Loucy (cell line): Measurements from ENCODE around the gene PSMD2.

Experiments
- H2AFZ ChIP-seq: fragments of 200-600 bp; sonication (generic); 2 replicates; pipeline ENCODE4 v1.6.0; 2016; ENCODE audit warnings: antibody characterized with exemption, mild to moderate bottlenecking, low read length, moderate library complexity
- H3F3A ChIP-seq: fragments of 200-600 bp; 2 replicates; pipeline ENCODE4 v1.6.0; 2016; ENCODE audit warnings: antibody characterized with exemption, low read depth, mild to moderate bottlenecking
- H3K27me3 ChIP-seq: fragments of 200-600 bp; sonication (generic); 2 replicates; pipeline ENCODE4 v1.6.1; 2014; ENCODE audit warnings: low read length, mild to moderate bottlenecking; ENCODE audit not compliant: insufficient read depth, poor library complexity, severe bottlenecking
- H3K36me3 ChIP-seq: fragments of 200-600 bp; sonication (generic); 2 replicates; pipeline ENCODE4 v1.6.1; 2016; ENCODE audit warnings: low read length; ENCODE audit not compliant: insufficient read depth
- H3K4me1 ChIP-seq: fragments of 200-600 bp; sonication (generic); 2 replicates; pipeline ENCODE4 v1.5.1; 2014; ENCODE audit warnings: low read length, mild to moderate bottlenecking; ENCODE audit not compliant: insufficient read depth, poor library complexity, severe bottlenecking
- H3K4me2 ChIP-seq: fragments of 200-600 bp; sonication (generic); 2 replicates; pipeline ENCODE4 v1.6.0; 2014; ENCODE audit warnings: antibody characterized with exemption, low read length, low read depth, mild to moderate bottlenecking; ENCODE audit not compliant: poor library complexity, severe bottlenecking
- H3K4me3 ChIP-seq: fragments of 200-600 bp; sonication (generic); 2 replicates; pipeline ENCODE4 v1.5.1; 2014; ENCODE audit warnings: low read length, mild to moderate bottlenecking, mixed read lengths; ENCODE audit not compliant: poor library complexity, severe bottlenecking
- H3K79me2 ChIP-seq: fragments of 200-600 bp; sonication (generic); 2 replicates; pipeline ENCODE4 v1.6.1; 2014; ENCODE audit warnings: low read length; ENCODE audit not compliant: insufficient read depth
- H3K9ac ChIP-seq: fragments of 200-600 bp; sonication (generic); 2 replicates; pipeline ENCODE4 v1.6.0; 2014; ENCODE audit warnings: mild to moderate bottlenecking, low read depth, low read length, moderate library complexity; ENCODE audit not compliant: poor library complexity, severe bottlenecking
- H3K9me2 ChIP-seq: fragments of 200-600 bp; sonication (generic); replicated peaks from 2 replicates; pipeline ENCODE4 v1.6.1; 2016; ENCODE audit warnings: low read depth, low read length, mixed read lengths
- H3K9me3 ChIP-seq: fragments of 200-600 bp; sonication (generic); 2 replicates; pipeline ENCODE4 v1.6.1; 2014; ENCODE audit warnings: mild to moderate bottlenecking, antibody characterized with exemption, low read length, low read depth; ENCODE audit not compliant: insufficient read depth
- H4K20me1 ChIP-seq: fragments of 200-600 bp; sonication (generic); 2 replicates; pipeline ENCODE4 v1.6.0; 2014; ENCODE audit warnings: antibody characterized with exemption, low read length, mild to moderate bottlenecking; ENCODE audit not compliant: insufficient read depth, poor library complexity, severe bottlenecking
- CTCF ChIP-seq: fragments of 200-600 bp; sonication (generic); conservative IDR thresholded peaks from 2 replicates; pipeline ENCODE4 v1.5.1; 2014; ENCODE audit warnings: mild to moderate bottlenecking, antibody characterized with exemption, low read length
- EZH2phosphoT487 ChIP-seq: fragments of 200-600 bp; IDR thresholded peaks from 2 replicates; pipeline ENCODE4 v1.6.1; 2018; ENCODE audit warnings: antibody characterized with exemption, mild to moderate bottlenecking, moderate library complexity, borderline replicate concordance

Gene PSMD2

DNA sequence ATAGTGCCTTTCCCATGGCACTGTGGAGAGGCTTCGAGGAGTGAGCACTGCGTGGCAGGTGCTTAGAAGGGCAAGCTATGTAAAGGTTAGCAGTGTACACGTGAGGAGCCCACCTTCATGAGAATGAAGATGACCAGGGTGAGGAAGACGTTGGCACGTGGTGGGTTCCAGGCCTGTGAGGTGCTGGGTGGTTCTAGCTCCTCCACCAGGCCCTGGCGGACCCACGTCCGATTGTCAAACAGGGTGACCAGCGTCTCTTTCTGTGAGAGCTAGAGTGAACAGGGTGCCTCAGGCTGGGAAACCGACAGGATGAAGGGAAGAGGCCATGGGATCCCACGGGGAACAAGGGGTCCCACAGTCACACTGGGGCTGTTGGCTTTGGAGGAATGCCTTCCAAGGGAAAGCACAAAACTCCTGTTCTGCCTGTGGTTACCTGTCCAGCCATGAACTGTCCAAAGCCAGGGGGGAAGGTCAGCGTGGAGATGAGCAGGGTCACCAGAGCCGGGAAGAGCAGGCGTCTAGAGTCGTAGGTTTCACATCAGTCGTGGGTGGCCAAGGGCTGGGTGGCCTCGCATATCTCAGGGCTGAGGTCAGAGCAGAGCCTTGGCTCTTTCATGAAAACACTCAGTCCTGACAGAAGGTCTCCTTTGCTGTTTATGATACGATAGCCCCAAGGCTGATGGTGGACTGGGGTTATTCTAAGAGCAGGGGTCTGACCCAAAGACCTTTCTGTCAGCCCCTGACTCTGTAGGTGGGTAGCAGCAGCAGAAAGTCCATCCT, 56.4 kb downstream of the PSMD2 start:
- Histone ChIP-seq H2AFZ (no peak overlapping the region), H4K20me1 (no peaks in the 10 kb centered on the region), H3K36me3 (no peaks in the 10 kb centered on the region), H3F3A (no peaks in the 10 kb centered on the region), H3K9me3 (no peaks in the 10 kb centered on the region), H3K4me2 (no peak overlapping the region), H3K27me3 (no peaks in the 10 kb centered on the region), H3K4me1 (peaks cover 2% of the 10 kb centered on the region), H3K79me2 (no peaks in the 10 kb centered on the region), H3K9ac (no peak overlapping the region), H3K4me3 (no peak overlapping the region), H3K9me2 (no peaks in the 10 kb centered on the region)
- TF ChIP-seq EZH2phosphoT487, result no peak

- peaks cover 15% of the 10 kb centered on the region; the same call in 1 of the 2 replicates for H3K79me2 ChIP-seq
- no peak overlapping the region for H2AFZ ChIP-seq
- TF ChIP-seq CTCF (no peak), EZH2phosphoT487 (no peak)
- H3K4me1 ChIP-seq, result peaks cover 10% of the 10 kb centered on the region
- H3K9me2 ChIP-seq, result no peaks in the 10 kb centered on the region
- no peaks in the 10 kb centered on the region for H3F3A ChIP-seq
- H4K20me1 ChIP-seq, result no peaks in the 10 kb centered on the region
- H3K4me2 ChIP-seq, result no peak overlapping the region
- H3K4me3 ChIP-seq, result no peak overlapping the region
- H3K9me3 ChIP-seq, result no peaks in the 10 kb centered on the region
- no peaks in the 10 kb centered on the region for H3K36me3 ChIP-seq
- H3K27me3 ChIP-seq, result no peaks in the 10 kb centered on the region
- H3K9ac ChIP-seq, result no peak overlapping the region
Observed at GRCh38 chr3:184357248-184358123, 58.4 kb downstream of the PSMD2 start.

- no peaks in the 10 kb centered on the region for H3K27me3 ChIP-seq
- no peaks in the 10 kb centered on the region for H3F3A ChIP-seq
- no peak overlapping the region for H3K4me3 ChIP-seq
- H3K4me1 ChIP-seq, result peaks cover 10% of the 10 kb centered on the region
- H3K9me2 ChIP-seq, result no peaks in the 10 kb centered on the region
- no peak overlapping the region for H2AFZ ChIP-seq
- no peaks in the 10 kb centered on the region for H3K36me3 ChIP-seq
- no peaks in the 10 kb centered on the region for H3K9me3 ChIP-seq
- H3K79me2 ChIP-seq, result peaks cover 15% of the 10 kb centered on the region; the same call in 1 of the 2 replicates
- TF ChIP-seq CTCF (no peak), EZH2phosphoT487 (no peak)
- H3K9ac ChIP-seq, result no peak overlapping the region
- no peaks in the 10 kb centered on the region for H4K20me1 ChIP-seq
- no peak overlapping the region for H3K4me2 ChIP-seq
Observed at GRCh38 chr3:184358124-184358767, 59.2 kb downstream of the PSMD2 start.
